HEK293 (cell line): ENCODE results near the gene P2RX1.
A peak's percentile ranks its signal among the peaks of the same experiment; 100 is the strongest.

Source experiments
- CTCF ChIA-PET: fragments of 350-600 bp; formaldehyde crosslinking; extraction: SDS; loops from one replicate; lab custom pipeline; 2021; ENCODE audit warnings: antibody characterized with exemption; lab: Yijun Ruan, JAX
- POLR2A ChIA-PET: fragments of 300-600 bp; formaldehyde crosslinking; extraction: SDS; loops from one replicate; lab custom pipeline; 2020; ENCODE audit warnings: antibody characterized with exemption, inconsistent platforms; lab: Yijun Ruan, JAX
- H3K27ac ChIP-seq: fragments of 200-500 bp; sonication (Bioruptor generic); 2 replicates; pipeline ENCODE4 v1.5.1; 2014; ENCODE audit warnings: low read depth, low read length, control low read depth, inconsistent platforms; ENCODE audit errors: extremely low read depth
- H3K36me3 ChIP-seq, 2 experiments: fragments of 200-500 bp in 1 of 2; sonication (Bioruptor generic) in 1 of 2; 1 replicate in 1 of 2; 2 replicates in 1 of 2; pipeline ENCODE4 v1.5.1; 2014 to 2017; ENCODE audit warnings: inconsistent platforms in 2 of 2, low read length in 2 of 2; ENCODE audit not compliant: control insufficient read depth in 2 of 2, insufficient read depth in 1 of 2
- H3K4me1 ChIP-seq: fragments of 200-500 bp; sonication (Bioruptor generic); 2 replicates; pipeline ENCODE4 v1.5.1; 2014; ENCODE audit warnings: mild to moderate bottlenecking, low read length, inconsistent platforms; ENCODE audit not compliant: control insufficient read depth, insufficient read depth
- H3K4me3 ChIP-seq: 2 replicates; pipeline ENCODE4 v1.5.1; 2011; ENCODE audit warnings: low read depth, mild to moderate bottlenecking, control low read depth, low read length, moderate library complexity
- H3K9me3 ChIP-seq: fragments of 200-500 bp; sonication (Bioruptor generic); 2 replicates; pipeline ENCODE4 v1.5.1; 2014; ENCODE audit warnings: low read depth, low read length, inconsistent platforms; ENCODE audit not compliant: control insufficient read depth, insufficient read depth
- EGR2 ChIP-seq: fragments of 450-650 bp; formaldehyde crosslinking; IDR thresholded peaks from 2 replicates; pipeline ENCODE4 v1.5.1; 2016; ENCODE audit warnings: low read depth, missing biosample characterization, missing genetic modification characterization
- ELK4 ChIP-seq: IDR thresholded peaks from 2 replicates; pipeline ENCODE4 v1.6.1; 2011; ENCODE audit warnings: mild to moderate bottlenecking, low read depth, low read length, borderline replicate concordance
- GFI1B ChIP-seq: fragments of 450-650 bp; formaldehyde crosslinking; IDR thresholded peaks from 2 replicates; pipeline ENCODE4 v1.5.1; 2016; ENCODE audit warnings: missing biosample characterization, missing genetic modification characterization
- OVOL3 ChIP-seq: fragments of 450-650 bp; formaldehyde crosslinking; IDR thresholded peaks from 2 replicates; pipeline ENCODE4 v1.5.1; 2016; ENCODE audit warnings: missing biosample characterization, missing genetic modification characterization
- PRDM1 ChIP-seq: fragments of 450-650 bp; formaldehyde crosslinking; IDR thresholded peaks from 2 replicates; pipeline ENCODE4; 2016; ENCODE audit warnings: missing biosample characterization, missing genetic modification characterization
- PRDM6 ChIP-seq: fragments of 450-650 bp; formaldehyde crosslinking; IDR thresholded peaks from 2 replicates; pipeline ENCODE4 v1.5.1; 2017; ENCODE audit warnings: missing biosample characterization, missing genetic modification characterization
- SP7 ChIP-seq: fragments of 450-650 bp; formaldehyde crosslinking; IDR thresholded peaks from 2 replicates; pipeline ENCODE4 v1.5.1; 2016; ENCODE audit warnings: missing biosample characterization, missing genetic modification characterization
- ZBTB26 ChIP-seq: fragments of 450-650 bp; formaldehyde crosslinking; optimal IDR thresholded peaks from 2 replicates; pipeline ENCODE3; 2016; ENCODE audit warnings: missing biosample characterization, mild to moderate bottlenecking, missing genetic modification characterization
- ZBTB44 ChIP-seq: fragments of 450-650 bp; IDR thresholded peaks from 2 replicates; pipeline ENCODE4 v1.5.1; 2018; ENCODE audit warnings: missing biosample characterization, mild to moderate bottlenecking, missing genetic modification characterization
- ZBTB8A ChIP-seq: fragments of 450-650 bp; formaldehyde crosslinking; IDR thresholded peaks from 2 replicates; pipeline ENCODE4 v1.5.1; 2016; ENCODE audit warnings: missing biosample characterization, missing genetic modification characterization
- ZNF23 ChIP-seq: fragments of 450-650 bp; formaldehyde crosslinking; IDR thresholded peaks from 2 replicates; pipeline ENCODE4 v1.5.1; 2016; ENCODE audit warnings: missing biosample characterization, missing genetic modification characterization, borderline replicate concordance
- ZNF324 ChIP-seq: fragments of 450-650 bp; formaldehyde crosslinking; IDR thresholded peaks from 2 replicates; pipeline ENCODE4 v1.5.1; 2016; ENCODE audit warnings: missing biosample characterization, missing genetic modification characterization
- ZNF518A ChIP-seq: fragments of 450-650 bp; formaldehyde crosslinking; conservative IDR thresholded peaks from 2 replicates; pipeline ENCODE4 v1.5.1; 2016; ENCODE audit warnings: low read depth, missing biosample characterization, missing genetic modification characterization
- ZNF544 ChIP-seq: fragments of 450-650 bp; formaldehyde crosslinking; IDR thresholded peaks from 2 replicates; pipeline ENCODE4 v1.5.0; 2017; ENCODE audit warnings: missing biosample characterization, missing genetic modification characterization
- ZNF561 ChIP-seq: fragments of 450-650 bp; IDR thresholded peaks from 2 replicates; pipeline ENCODE4 v1.5.1; 2018; ENCODE audit warnings: missing biosample characterization, missing genetic modification characterization, borderline replicate concordance
- ZNF660 ChIP-seq: fragments of 450-650 bp; IDR thresholded peaks from 2 replicates; pipeline ENCODE4 v1.5.1; 2018; ENCODE audit warnings: missing biosample characterization, mild to moderate bottlenecking, missing genetic modification characterization
- ZNF843 ChIP-seq: fragments of 450-650 bp; formaldehyde crosslinking; IDR thresholded peaks from 2 replicates; pipeline ENCODE4 v1.5.1; 2016; ENCODE audit warnings: missing biosample characterization, missing genetic modification characterization
- ZSCAN18 ChIP-seq: fragments of 450-650 bp; formaldehyde crosslinking; IDR thresholded peaks from 2 replicates; pipeline ENCODE4 v1.5.1; 2016; ENCODE audit warnings: missing biosample characterization, missing genetic modification characterization
- ZSCAN23 ChIP-seq: fragments of 450-650 bp; formaldehyde crosslinking; IDR thresholded peaks from 2 replicates; pipeline ENCODE4 v1.5.1; 2016; ENCODE audit warnings: missing biosample characterization, missing genetic modification characterization
- ZXDB ChIP-seq: fragments of 450-650 bp; formaldehyde crosslinking; IDR thresholded peaks from 2 replicates; pipeline ENCODE4 v1.5.1; 2016; ENCODE audit warnings: missing biosample characterization, missing genetic modification characterization

The P2RX1 gene

GRCh38 chr17:3884188-3884587, 32.1 kb downstream of the P2RX1 start:
- ChIA-PET CTCF (interaction anchor here (0.6 to 2.4 kb wide), 7 partner anchors 20 to 1025 kb away, joined by 3 to 8 read pairs (median 3); no protein-coding TSS in a partner anchor), POLR2A (no interaction called here)
- Histone ChIP-seq H3K36me3 (peaks cover 5 to 68% of the 10 kb centered on the region in 2 experiments), H3K9me3 (no peaks in the 10 kb centered on the region), H3K4me3 (no peak overlapping the region), H3K27ac (no peak overlapping the region), H3K4me1 (peaks cover 12% of the 10 kb centered on the region)
- TF ChIP-seq EGR2 (tag by site-specific recombination) (0 out of 2 replicates have a peak, but pooled peaks have one; percentile 20), ZXDB (no peak)

GRCh38 chr17:3882276-3882675, 34.0 kb downstream of the P2RX1 start:
- no peak overlapping the region for H3K27ac ChIP-seq
- TF ChIP-seq PRDM1 (tag by site-specific recombination) (no peak), ZNF660 (tag by site-specific recombination) (no peak), ZNF23 (tag by site-specific recombination) (no peak), ZBTB26 (tag by site-specific recombination) (no peak), PRDM6 (tag by site-specific recombination) (no peak), ZBTB44 (tag by site-specific recombination) (no peak), ZNF518A (tag by site-specific recombination) (no peak), ZBTB8A (no peak), ELK4 (no peak), SP7 (tag by site-specific recombination) (no peak), ZNF324 (no peak), ZNF843 (tag by site-specific recombination) (no peak), ZSCAN18 (tag by site-specific recombination) (no peak), ZNF544 (tag by site-specific recombination) (no peak), ZNF561 (tag by site-specific recombination) (no peak), OVOL3 (tag by site-specific recombination) (no peak), GFI1B (no peak), ZSCAN23 (tag by site-specific recombination) (no peak), EGR2 (tag by site-specific recombination) (no peak)
- ChIA-PET CTCF (no interaction called here), POLR2A (no interaction called here)
- H3K9me3 ChIP-seq, result no peaks in the 10 kb centered on the region
- H3K4me1 ChIP-seq, result no peaks in the 10 kb centered on the region
- H3K36me3 ChIP-seq, result peaks cover 11 to 84% of the 10 kb centered on the region in 2 experiments
- no peak overlapping the region for H3K4me3 ChIP-seq
